Measurements from ENCODE around the gene PDAP1.
A peak's percentile ranks its signal among the peaks of the same experiment; 100 is the strongest.

PDAP1 gene

DNA sequence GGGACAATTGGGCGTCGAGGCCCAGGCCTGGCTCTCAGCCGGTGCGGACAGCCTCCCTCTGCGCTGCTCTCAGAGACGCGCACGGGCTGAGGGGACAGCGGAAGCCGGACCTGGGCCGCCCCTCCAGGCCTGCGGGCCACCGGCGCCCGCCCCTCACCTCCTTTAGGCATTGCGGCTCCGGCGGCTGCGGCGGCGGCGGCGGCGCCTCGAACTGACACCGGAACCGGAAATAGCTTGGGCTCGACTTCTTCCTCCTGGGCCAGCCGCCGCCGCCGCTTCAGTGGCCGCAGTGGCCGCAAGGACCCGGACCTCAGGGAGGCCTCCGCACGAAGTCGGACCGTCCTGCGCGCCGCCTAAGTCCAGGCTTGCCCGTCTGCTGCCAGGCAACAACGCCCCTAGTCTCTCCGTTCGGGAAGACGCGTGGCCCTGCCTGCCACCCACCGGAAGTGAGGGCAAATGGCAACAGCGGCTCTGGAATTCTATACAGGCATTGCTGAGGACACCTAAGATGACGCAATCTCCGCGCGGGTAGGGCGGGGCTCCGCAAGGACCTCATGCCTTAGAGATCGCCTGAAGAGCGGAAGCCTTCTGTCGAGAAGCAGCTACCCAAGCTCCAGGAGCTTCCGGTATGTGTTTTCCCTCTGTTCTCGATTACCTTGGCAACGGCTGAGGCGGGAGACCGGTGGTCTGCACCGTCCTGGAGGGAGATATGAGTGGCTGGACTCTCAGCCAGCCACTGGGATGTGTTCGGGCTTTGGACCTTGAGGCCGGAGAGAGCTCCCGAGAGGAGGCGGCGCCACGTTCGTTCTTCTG is at the start of gene PDAP1, which contains the start of gene BUD31:
Gene PDAP1 (minus strand): TSS at position 219 of the 813 bp plus-strand sequence. CDS start 49 bp downstream, at position 170.
Gene BUD31 (plus strand): TSS at position 591 of the 813 bp plus-strand sequence. CDS start 2,124 bp downstream, outside the sequence.
- Histone ChIP-seq H3K4me1 (ENCODE audit: control insufficient read depth, insufficient read depth, low read length) (peaks cover 24% of the 10 kb centered on the region), H3K27me3 (ENCODE audit: control insufficient read depth, insufficient read depth, low read length) (no peaks in the 10 kb centered on the region), H3K27ac (ENCODE audit: low read depth, low read length) (peak within 1 kb of the TSS; percentile 100), H3K4me3 (ENCODE audit: low read length) (peak within 1 kb of the TSS; percentile 97), H3K36me3 (ENCODE audit: control insufficient read depth, insufficient read depth, low read length) (peaks cover 25% of the 10 kb centered on the region), H3K9ac (ENCODE audit: low read length) (peak within 1 kb of the TSS; percentile 97)

DNA sequence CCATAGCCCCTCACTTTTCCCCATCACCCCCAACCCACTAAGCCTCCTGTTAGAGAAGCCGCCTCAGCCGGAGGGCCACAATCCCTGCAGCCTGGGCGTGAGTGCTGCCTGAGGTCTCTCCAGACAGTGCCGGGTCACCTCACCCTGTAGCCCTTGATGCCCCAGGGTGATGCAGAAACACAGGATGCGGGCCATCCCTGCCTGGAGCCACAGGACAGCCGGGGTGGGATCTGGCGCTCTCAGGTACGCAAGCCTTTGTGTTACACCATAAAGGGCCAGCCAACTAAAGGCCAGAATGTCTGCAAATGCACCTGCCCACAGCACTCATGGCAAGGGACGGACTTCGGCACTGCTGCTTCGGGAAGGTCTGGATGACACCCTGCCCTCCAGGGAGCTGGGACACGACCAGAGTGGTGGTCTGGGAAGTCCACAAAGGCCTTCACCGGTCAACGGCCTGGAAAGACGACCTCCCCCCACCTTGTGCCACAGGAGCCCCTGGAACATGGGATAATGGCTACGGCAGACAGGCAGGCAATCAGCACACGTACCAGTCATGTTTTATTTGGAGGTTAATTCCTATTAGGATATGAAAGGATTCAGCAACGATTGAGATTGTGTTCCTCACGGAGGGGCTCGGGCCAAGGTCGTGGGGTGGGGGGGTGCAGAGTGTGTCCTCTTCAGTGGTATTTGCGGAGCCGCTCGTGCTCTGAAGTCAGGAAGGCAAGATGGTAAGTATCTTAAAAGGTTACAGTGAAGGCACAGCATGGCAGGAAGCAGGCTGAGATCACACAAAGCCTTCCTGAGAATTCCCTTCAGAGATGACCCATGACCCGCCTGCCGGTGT is 49.5 kb upstream of the PDAP1 start:
- no peak overlapping the region for H3K27ac ChIP-seq (ENCODE audit: low read depth, low read length)
- H3K36me3 ChIP-seq (ENCODE audit: control insufficient read depth, insufficient read depth, low read length) = peaks cover 37% of the 10 kb centered on the region
- no peaks in the 10 kb centered on the region for H3K4me1 ChIP-seq (ENCODE audit: control insufficient read depth, insufficient read depth, low read length)
- H3K9ac ChIP-seq (ENCODE audit: low read length) = no peak overlapping the region
- no peak overlapping the region for H3K4me3 ChIP-seq (ENCODE audit: low read length)
- no peaks in the 10 kb centered on the region for H3K27me3 ChIP-seq (ENCODE audit: control insufficient read depth, insufficient read depth, low read length)

GRCh38 chr7:99457050-99457649 is 48.8 kb upstream of the PDAP1 start:
- H3K4me3 ChIP-seq (ENCODE audit: low read length) = no peak overlapping the region
- peaks cover 45% of the 10 kb centered on the region for H3K36me3 ChIP-seq (ENCODE audit: control insufficient read depth, insufficient read depth, low read length)
- no peak overlapping the region for H3K27ac ChIP-seq (ENCODE audit: low read depth, low read length)

DNA sequence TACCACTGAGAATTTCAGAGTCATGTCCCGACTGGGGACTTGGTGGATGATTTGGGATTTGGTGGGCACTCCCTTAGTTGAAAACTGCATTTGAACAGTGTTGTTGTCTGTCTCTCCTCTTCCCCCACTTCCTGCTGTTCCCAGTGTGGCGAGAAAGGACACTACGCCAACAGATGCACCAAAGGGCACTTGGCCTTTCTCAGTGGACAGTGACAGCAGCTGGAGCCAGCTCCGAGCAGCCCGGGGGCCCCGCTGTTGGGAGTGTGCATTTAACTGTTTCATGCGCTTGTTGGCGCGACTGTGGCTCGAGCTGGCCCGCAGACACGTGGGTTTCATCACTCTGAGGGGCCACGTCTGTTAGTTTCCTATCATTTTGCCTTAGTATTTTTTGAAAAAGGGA is 47.9 kb upstream of the PDAP1 start:
- H3K4me3 ChIP-seq (ENCODE audit: low read length) = no peak overlapping the region
- no peak overlapping the region for H3K9ac ChIP-seq (ENCODE audit: low read length)
- peaks cover 46% of the 10 kb centered on the region for H3K36me3 ChIP-seq (ENCODE audit: control insufficient read depth, insufficient read depth, low read length)
- no peak overlapping the region for H3K27ac ChIP-seq (ENCODE audit: low read depth, low read length)
- H3K27me3 ChIP-seq (ENCODE audit: control insufficient read depth, insufficient read depth, low read length) = no peaks in the 10 kb centered on the region
- H3K4me1 ChIP-seq (ENCODE audit: control insufficient read depth, insufficient read depth, low read length) = no peaks in the 10 kb centered on the region

More at GRCh38 chr7:99457050-99457649, 48.8 kb upstream of the PDAP1 start:
- no peaks in the 10 kb centered on the region for H3K27me3 ChIP-seq (ENCODE audit: control insufficient read depth, insufficient read depth, low read length)
- no peak overlapping the region for H3K9ac ChIP-seq (ENCODE audit: low read length)
- no peaks in the 10 kb centered on the region for H3K4me1 ChIP-seq (ENCODE audit: control insufficient read depth, insufficient read depth, low read length)

DNA sequence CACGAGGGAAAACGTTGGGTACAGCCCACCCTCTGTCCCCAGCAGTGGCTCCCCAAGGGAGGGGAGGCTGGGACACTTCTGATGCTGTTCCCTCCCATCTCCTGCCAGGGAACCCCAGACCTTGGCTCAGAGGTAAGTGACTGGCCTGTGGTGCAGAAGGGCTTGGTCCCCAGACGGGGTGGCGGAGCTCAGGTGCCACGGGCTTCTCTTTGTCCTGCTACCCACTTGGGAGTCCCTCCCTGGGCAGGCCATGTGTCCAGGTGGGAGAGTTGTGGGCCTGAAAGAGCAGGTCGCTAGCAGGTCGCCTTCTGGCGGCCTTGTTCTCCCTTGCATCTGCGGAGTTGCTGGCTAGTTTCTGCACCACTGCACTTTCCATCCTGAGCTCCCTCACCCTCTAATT is 47.5 kb upstream of the PDAP1 start:
- peaks cover 46% of the 10 kb centered on the region for H3K36me3 ChIP-seq (ENCODE audit: control insufficient read depth, insufficient read depth, low read length)
- no peak overlapping the region for H3K27ac ChIP-seq (ENCODE audit: low read depth, low read length)

DNA sequence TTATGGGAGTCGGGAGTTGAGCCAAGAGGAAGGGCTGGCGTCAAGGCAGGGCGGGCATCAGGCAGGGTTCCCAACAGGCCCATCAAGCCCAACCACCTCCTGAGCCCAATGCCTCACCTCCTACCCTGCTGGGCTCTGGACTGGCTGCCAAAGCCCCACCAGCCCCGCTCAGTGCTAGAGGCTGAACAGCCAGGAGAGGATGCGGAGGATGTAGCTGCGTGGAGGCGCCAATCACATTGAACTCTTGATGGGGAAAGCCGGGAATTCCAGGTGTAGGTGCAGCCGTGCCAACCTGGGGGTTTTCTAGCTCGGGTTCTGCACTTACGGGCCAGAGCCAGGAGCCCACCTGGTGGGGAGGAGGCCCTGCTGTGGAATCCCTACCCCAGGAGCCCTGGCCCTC is 44.7 kb upstream of the PDAP1 start:
- no peak overlapping the region for H3K27ac ChIP-seq (ENCODE audit: low read depth, low read length)

More for the DNA sequence above, 47.5 kb upstream of the PDAP1 start:
- no peaks in the 10 kb centered on the region for H3K27me3 ChIP-seq (ENCODE audit: control insufficient read depth, insufficient read depth, low read length)
- H3K4me3 ChIP-seq (ENCODE audit: low read length) = no peak overlapping the region
- H3K9ac ChIP-seq (ENCODE audit: low read length) = no peak overlapping the region
- no peaks in the 10 kb centered on the region for H3K4me1 ChIP-seq (ENCODE audit: control insufficient read depth, insufficient read depth, low read length)

DNA sequence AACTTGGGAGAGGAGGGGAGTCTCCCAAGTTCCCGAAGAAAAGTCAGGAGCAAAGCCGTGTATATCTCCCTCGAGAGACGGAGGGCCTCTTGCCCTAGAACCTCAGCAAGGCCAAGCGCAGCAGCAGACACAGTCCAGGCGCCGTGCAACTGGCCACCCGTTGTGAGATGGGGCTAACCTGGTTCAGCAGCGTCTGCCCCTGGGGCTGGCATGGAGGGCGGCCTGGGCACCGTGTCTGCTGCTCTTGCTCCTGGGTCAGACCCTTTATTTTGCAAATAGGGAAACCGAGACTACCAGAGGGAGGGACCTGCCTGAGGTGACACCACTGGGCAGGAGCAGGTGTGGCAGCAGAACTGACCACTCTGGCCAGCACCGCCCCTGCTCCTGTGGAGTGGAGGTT is 44.1 kb upstream of the PDAP1 start:
- Histone ChIP-seq H3K36me3 (ENCODE audit: control insufficient read depth, insufficient read depth, low read length) (peaks cover 56% of the 10 kb centered on the region), H3K27ac (ENCODE audit: low read depth, low read length) (no peak overlapping the region), H3K27me3 (ENCODE audit: control insufficient read depth, insufficient read depth, low read length) (no peaks in the 10 kb centered on the region), H3K4me3 (ENCODE audit: low read length) (no peak overlapping the region), H3K4me1 (ENCODE audit: control insufficient read depth, insufficient read depth, low read length) (no peaks in the 10 kb centered on the region), H3K9ac (ENCODE audit: low read length) (no peak overlapping the region)

More for the DNA sequence above, 44.7 kb upstream of the PDAP1 start:
- peaks cover 56% of the 10 kb centered on the region for H3K36me3 ChIP-seq (ENCODE audit: control insufficient read depth, insufficient read depth, low read length)
- no peak overlapping the region for H3K9ac ChIP-seq (ENCODE audit: low read length)
- no peak overlapping the region for H3K4me3 ChIP-seq (ENCODE audit: low read length)
- no peaks in the 10 kb centered on the region for H3K27me3 ChIP-seq (ENCODE audit: control insufficient read depth, insufficient read depth, low read length)
- H3K4me1 ChIP-seq (ENCODE audit: control insufficient read depth, insufficient read depth, low read length) = no peaks in the 10 kb centered on the region

DNA sequence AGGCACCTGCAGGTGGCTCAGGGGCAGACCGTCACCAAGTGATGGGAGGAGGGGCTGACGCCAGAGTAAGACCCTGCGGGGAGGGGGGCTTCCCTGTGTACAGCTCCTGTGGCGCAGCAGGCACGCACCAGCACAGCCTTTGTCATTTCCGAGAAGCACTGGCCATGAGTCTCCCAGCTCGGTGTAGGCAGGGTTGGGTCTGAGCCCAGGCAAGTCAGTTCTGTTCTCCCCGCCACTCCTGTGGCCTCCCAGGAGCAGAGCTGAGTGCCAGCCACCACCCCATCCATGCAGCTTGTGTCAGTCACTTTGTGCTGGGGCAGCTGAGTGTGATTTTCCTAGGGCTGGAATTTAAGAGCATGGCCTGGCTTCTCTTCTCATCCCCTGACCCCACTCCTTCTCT is 43.5 kb upstream of the PDAP1 start:
- peaks cover 55% of the 10 kb centered on the region for H3K36me3 ChIP-seq (ENCODE audit: control insufficient read depth, insufficient read depth, low read length)
- H3K27ac ChIP-seq (ENCODE audit: low read depth, low read length) = no peak overlapping the region

GRCh38 chr7:99449326-99449725 is 40.9 kb upstream of the PDAP1 start:
- Histone ChIP-seq H3K27ac (ENCODE audit: low read depth, low read length) (no peak overlapping the region), H3K27me3 (ENCODE audit: control insufficient read depth, insufficient read depth, low read length) (no peaks in the 10 kb centered on the region), H3K9ac (ENCODE audit: low read length) (no peak overlapping the region), H3K4me1 (ENCODE audit: control insufficient read depth, insufficient read depth, low read length) (no peaks in the 10 kb centered on the region), H3K4me3 (ENCODE audit: low read length) (no peak overlapping the region), H3K36me3 (ENCODE audit: control insufficient read depth, insufficient read depth, low read length) (peaks cover 50% of the 10 kb centered on the region)

More for the DNA sequence above, 43.5 kb upstream of the PDAP1 start:
- Histone ChIP-seq H3K4me3 (ENCODE audit: low read length) (no peak overlapping the region), H3K27me3 (ENCODE audit: control insufficient read depth, insufficient read depth, low read length) (no peaks in the 10 kb centered on the region), H3K9ac (ENCODE audit: low read length) (no peak overlapping the region), H3K4me1 (ENCODE audit: control insufficient read depth, insufficient read depth, low read length) (no peaks in the 10 kb centered on the region)

GRCh38 chr7:99448855-99449254 is 40.5 kb upstream of the PDAP1 start:
- H3K27me3 ChIP-seq (ENCODE audit: control insufficient read depth, insufficient read depth, low read length) = no peaks in the 10 kb centered on the region
- no peak overlapping the region for H3K9ac ChIP-seq (ENCODE audit: low read length)
- H3K4me1 ChIP-seq (ENCODE audit: control insufficient read depth, insufficient read depth, low read length) = no peaks in the 10 kb centered on the region
- no peak overlapping the region for H3K4me3 ChIP-seq (ENCODE audit: low read length)
- peaks cover 46% of the 10 kb centered on the region for H3K36me3 ChIP-seq (ENCODE audit: control insufficient read depth, insufficient read depth, low read length)
- no peak overlapping the region for H3K27ac ChIP-seq (ENCODE audit: low read depth, low read length)

GRCh38 chr7:99447943-99448342 is 39.5 kb upstream of the PDAP1 start:
- Histone ChIP-seq H3K4me3 (ENCODE audit: low read length) (no peak overlapping the region), H3K27ac (ENCODE audit: low read depth, low read length) (no peak overlapping the region), H3K9ac (ENCODE audit: low read length) (no peak overlapping the region), H3K4me1 (ENCODE audit: control insufficient read depth, insufficient read depth, low read length) (no peaks in the 10 kb centered on the region), H3K27me3 (ENCODE audit: control insufficient read depth, insufficient read depth, low read length) (no peaks in the 10 kb centered on the region), H3K36me3 (ENCODE audit: control insufficient read depth, insufficient read depth, low read length) (peaks cover 40% of the 10 kb centered on the region)

DNA sequence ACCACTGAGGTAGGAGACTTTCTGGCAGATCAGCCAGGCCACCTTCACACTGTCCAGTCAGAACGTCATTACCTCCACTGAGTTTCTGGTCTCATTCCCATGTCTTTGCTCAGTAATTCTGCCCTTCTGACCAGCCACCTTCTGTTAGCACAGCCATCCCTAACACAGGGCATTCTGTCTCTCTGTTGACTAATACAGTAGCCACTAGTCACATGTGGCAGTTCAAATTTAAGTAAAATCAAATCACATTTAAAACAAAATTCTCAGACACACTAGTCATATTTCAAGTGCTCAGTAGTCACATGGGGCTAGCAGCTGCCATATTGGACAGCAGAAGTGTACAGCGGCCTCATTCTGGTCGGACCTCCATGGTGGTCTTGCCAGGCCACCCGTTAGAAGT is 37.7 kb upstream of the PDAP1 start:
- Histone ChIP-seq H3K4me3 (ENCODE audit: low read length) (no peak overlapping the region), H3K4me1 (ENCODE audit: control insufficient read depth, insufficient read depth, low read length) (peaks cover 2% of the 10 kb centered on the region), H3K9ac (ENCODE audit: low read length) (no peak overlapping the region), H3K27ac (ENCODE audit: low read depth, low read length) (no peak overlapping the region), H3K27me3 (ENCODE audit: control insufficient read depth, insufficient read depth, low read length) (no peaks in the 10 kb centered on the region), H3K36me3 (ENCODE audit: control insufficient read depth, insufficient read depth, low read length) (peaks cover 31% of the 10 kb centered on the region)
